HEK293 (cell line): ENCODE measurements around the gene RASAL2.

Source experiments
- ATF2 ChIP-seq: fragments of 450-650 bp; formaldehyde crosslinking; IDR thresholded peaks from 2 replicates; pipeline ENCODE4 v1.5.1; 2016; ENCODE audit warnings: missing biosample characterization, missing genetic modification characterization, low read depth
- CTCF ChIP-seq: fragments of 450-650 bp; formaldehyde crosslinking; IDR thresholded peaks from 2 replicates; pipeline ENCODE4 v1.5.1; 2016; ENCODE audit warnings: missing biosample characterization, missing genetic modification characterization
- ELK4 ChIP-seq: IDR thresholded peaks from 2 replicates; pipeline ENCODE4 v1.6.1; 2011; ENCODE audit warnings: mild to moderate bottlenecking, low read depth, low read length, borderline replicate concordance
- IKZF3 ChIP-seq: fragments of 450-650 bp; IDR thresholded peaks from 2 replicates; pipeline ENCODE4 v1.5.0; 2018; ENCODE audit warnings: missing biosample characterization, mild to moderate bottlenecking, missing genetic modification characterization, moderate library complexity
- MEIS1 ChIP-seq: sonication (generic); formaldehyde crosslinking; IDR thresholded peaks from 2 replicates; pipeline ENCODE4 v1.8.1; 2022; ENCODE audit warnings: missing genetic modification reagents, mild to moderate bottlenecking, borderline replicate concordance
- SP2 ChIP-seq: fragments of 450-650 bp; formaldehyde crosslinking; IDR thresholded peaks from 2 replicates; pipeline ENCODE4 v1.5.1; 2016; ENCODE audit warnings: missing biosample characterization, missing genetic modification characterization
- ZNF292 ChIP-seq: fragments of 450-650 bp; formaldehyde crosslinking; IDR thresholded peaks from 2 replicates; pipeline ENCODE4 v1.5.1; 2016; ENCODE audit warnings: low read depth, missing biosample characterization, missing genetic modification characterization, borderline replicate concordance

GRCh38 chr1:178452013-178452412, 358.1 kb downstream of the RASAL2 start:
- TF ChIP-seq ZNF292 (no peak), SP2 (tag by site-specific recombination) (no peak), IKZF3 (tag by site-specific recombination) (no peak), ELK4 (no peak), MEIS1 (CRISPR knock-in tag) (no peak), ATF2 (tag by site-specific recombination) (no peak), CTCF (tag by site-specific recombination) (no peak)
